ENCODE data around the gene IPO13. TPM values are rescaled to one million over a fixed set of nuclear protein-coding genes. Genes with fewer than 3 reads are reported as not detected.

The IPO13 gene
- polyA plus RNA-seq, 3 donors: 33.6 to 36.0 (median 35.6) TPM

GRCh38 chr1:43947061-43947873 is 517 bp downstream of the IPO13 start:
- no peak for DNase-seq (ENCODE audit: low read depth in 3 of 3, low spot score in 2 of 3)

DNA sequence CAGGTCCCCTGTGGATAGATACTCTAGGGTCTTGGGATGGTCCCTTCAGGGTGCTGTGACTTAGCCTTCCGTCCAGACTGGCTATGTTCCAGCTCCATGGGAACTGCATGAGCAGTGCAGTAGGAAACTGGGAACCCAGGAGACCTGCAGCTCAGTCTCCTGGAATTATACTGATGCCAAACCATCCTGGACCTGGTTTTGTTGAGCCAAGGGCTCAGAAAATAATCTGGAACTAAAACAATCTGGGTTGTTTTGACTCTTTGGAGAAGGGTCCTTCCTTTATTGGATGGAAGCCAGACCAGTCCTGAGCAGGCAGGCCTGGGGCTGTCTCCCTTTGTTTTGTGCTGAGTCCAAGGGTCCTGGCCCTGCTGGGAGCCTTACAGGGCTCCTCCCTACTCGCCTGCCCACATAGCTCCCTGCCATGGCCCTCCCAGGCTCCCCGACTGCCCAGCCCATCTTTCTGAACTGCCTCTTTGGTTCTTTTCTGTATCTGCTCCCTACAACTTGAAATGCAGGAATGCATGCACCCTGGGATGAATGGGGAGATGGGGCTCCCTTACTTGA is 1.2 kb downstream of the IPO13 start:
- no peak for DNase-seq (ENCODE audit: low read depth in 3 of 3, low spot score in 2 of 3)

GRCh38 chr1:43949678-43950077 is 2.9 kb downstream of the IPO13 start:
- DNase-seq (ENCODE audit: low read depth in 3 of 3, low spot score in 2 of 3): no peak

- DNase-seq (ENCODE audit: low read depth in 3 of 3, low spot score in 2 of 3): no peak
Measured at GRCh38 chr1:43951021-43951985, 4.6 kb downstream of the IPO13 start.

DNA sequence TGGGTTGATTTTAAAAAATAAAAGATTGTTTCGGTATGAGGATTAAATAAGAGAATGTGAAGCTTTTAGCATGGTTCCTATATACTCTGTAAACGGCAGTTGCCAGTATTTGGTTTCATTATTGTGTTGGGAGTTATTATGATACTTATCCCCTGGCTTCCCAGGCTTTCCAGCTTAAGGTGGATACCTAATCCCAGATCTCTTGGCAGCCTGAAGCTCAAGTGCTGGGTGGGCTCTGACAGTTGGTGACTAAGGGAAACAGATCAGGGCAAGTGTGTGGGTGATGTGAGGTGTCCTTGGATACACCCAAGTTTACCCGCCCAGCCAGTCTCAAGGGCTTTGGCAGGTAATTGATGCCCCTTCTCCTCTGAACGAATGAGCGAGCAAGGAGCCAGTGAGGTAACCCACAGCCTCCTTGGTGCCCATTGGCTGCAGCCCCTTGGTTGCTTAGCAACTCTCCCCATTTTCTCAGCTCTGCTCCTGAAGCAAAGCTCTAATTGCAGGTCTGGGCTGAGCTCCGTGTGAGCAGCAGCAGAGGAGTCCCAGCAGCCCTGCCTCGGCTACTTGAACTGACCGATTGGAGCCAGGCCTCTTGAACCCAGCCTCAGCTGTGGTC is 6.1 kb downstream of the IPO13 start:
- no peak for DNase-seq (ENCODE audit: low read depth in 3 of 3, low spot score in 2 of 3)

DNA sequence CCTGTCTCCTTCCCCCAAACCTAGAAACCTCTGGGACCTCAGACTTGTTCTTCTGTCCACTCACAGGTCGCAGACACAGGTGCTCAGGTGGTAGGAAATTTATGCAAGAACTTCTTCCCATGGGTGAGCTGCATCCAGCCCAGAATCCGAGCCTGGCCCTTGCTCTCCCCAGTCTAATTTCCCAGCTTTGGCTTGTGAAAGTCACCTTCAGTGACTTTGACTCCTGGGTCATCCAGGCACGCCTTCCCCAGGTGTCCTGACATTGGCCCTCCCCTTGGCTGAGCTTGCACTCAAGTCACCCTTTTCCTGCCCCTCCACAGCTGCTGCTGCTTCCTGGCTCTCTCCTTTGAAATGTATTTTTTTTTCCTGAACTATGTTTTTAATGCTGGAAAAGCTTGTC is 6.6 kb downstream of the IPO13 start:
- no peak for DNase-seq (ENCODE audit: low read depth in 3 of 3, low spot score in 2 of 3)

GRCh38 chr1:43954036-43954435 is 7.3 kb downstream of the IPO13 start:
- DNase-seq (ENCODE audit: low read depth in 3 of 3, low spot score in 2 of 3): no peak

- no peak for DNase-seq (ENCODE audit: low read depth in 3 of 3, low spot score in 2 of 3)
Measured at GRCh38 chr1:43956234-43956633, 9.5 kb downstream of the IPO13 start.

GRCh38 chr1:43957407-43958040 is 10.8 kb downstream of the IPO13 start:
- no peak for DNase-seq (ENCODE audit: low read depth in 3 of 3, low spot score in 2 of 3)

DNA sequence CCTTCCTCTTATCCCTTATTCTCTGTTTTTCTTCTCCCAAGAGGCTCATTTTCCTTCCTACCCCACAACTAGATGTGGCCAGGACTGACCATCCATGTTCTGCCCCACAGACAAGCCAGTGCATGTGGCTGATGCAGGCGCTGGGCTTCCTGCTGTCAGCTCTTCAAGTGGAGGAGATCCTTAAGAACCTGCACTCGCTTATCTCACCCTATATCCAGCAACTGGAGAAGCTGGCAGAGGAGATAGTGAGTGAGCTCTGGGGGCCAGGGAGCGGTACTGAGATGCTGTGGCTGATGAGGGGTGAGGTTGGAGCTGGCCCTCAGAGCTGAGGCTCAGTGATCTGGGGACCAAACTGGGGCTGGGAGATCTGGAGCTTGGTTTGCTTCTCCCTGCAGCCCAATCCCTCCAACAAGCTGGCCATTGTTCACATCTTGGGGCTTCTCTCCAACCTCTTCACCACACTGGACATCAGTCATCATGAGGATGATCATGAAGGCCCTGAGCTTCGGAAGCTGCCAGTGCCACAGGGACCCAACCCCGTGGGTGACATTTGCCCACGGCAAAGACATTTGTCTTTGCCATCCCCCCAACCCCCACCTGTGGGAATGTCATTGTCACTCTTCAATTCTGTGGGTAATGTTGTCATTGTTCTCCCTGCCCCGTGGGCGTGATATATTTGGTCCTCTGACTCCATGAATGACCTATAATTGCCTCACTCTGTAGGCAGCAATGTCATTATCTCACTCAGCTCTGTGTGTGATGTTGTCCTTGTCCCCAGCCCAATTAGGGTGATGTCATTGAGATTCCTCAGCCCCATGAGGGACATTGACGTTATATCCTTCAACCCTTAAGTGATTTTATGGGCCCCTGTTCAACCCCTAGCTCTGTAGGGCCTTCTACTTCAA is 11.9 kb downstream of the IPO13 start:
- no peak for DNase-seq (ENCODE audit: low read depth in 3 of 3, low spot score in 2 of 3)

- no peak for DNase-seq (ENCODE audit: low read depth in 3 of 3, low spot score in 2 of 3)
Measured at GRCh38 chr1:43960798-43961197, 14.0 kb downstream of the IPO13 start.

- no peak for DNase-seq (ENCODE audit: low read depth in 3 of 3, low spot score in 2 of 3)
Measured at GRCh38 chr1:43961692-43962091, 14.9 kb downstream of the IPO13 start.

DNA sequence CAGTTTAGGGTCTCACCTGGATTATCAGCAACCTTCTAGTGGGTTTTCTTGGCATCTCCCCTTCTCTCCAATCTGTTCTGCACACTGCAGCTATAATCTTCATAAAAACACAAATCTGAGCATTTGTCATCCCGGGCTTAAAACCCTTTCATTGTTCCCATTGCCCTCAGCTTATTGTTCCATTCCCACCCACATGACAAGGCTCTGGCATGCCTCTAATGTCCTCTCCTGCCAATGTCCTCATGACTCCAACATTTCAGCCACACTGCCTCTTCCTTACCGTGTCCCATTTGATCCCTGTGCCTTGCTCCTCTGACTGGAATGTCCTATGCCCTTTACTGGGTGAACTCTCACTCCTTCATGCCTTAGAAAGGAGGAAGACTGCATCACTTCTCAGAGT is 15.6 kb downstream of the IPO13 start:
- no peak for DNase-seq (ENCODE audit: low read depth in 3 of 3, low spot score in 2 of 3)

GRCh38 chr1:43963006-43963405 is 16.3 kb downstream of the IPO13 start:
- DNase-seq (ENCODE audit: low read depth in 3 of 3, low spot score in 2 of 3): no peak

GRCh38 chr1:43963890-43964289 is 17.1 kb downstream of the IPO13 start:
- no peak for DNase-seq (ENCODE audit: low read depth in 3 of 3, low spot score in 2 of 3)

DNA sequence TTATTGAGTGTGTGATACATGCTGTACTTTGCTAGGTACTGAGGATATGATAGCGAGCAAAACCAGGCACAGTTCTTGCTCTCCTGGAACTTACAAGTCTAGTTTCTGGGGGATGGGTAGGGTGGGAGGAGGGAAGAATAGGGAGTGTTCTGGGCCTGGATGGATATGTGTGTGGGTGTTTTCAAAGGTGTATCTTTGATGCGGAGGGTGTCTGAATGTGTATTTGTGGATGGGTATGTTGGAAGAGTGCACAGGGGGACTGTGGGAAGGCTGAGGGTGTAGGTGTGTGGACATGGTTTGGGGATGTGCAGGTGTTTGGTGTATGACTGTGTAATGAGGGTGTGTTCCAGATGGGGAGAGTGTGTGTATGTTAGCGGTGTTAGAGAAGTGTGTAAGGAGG is 18.6 kb downstream of the IPO13 start:
- no peak for DNase-seq (ENCODE audit: low read depth in 3 of 3, low spot score in 2 of 3)

DNA sequence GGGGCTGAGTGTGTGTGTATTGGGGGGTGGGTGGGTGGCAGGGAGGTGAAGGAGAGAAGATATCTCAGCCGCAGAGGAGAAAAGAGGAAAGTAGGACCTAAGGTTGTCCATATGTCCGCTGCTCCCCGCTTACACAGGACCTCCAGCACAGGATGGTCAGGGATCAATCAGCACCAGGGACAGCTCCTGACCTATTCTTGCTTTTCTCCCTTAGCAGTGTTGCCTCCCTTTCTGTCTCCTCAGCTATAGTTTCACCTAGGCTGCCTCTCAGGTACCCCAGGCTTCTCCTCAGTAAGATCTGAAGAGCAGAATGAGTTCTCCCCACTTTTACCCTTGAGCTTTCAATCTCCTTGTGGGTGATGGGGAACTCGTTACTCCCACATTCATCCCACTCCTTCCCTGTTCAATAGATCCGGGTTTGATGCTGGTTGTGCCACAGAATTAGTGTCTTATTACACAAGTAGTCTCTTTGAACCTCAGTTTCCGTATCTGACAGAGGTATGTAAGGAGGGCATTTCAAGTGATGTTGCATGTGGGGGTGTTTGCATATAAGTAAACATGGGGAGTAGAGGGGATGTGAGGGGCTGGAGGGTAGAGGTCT is 21.7 kb downstream of the IPO13 start:
- DNase-seq (ENCODE audit: low read depth in 3 of 3, low spot score in 2 of 3): no peak

DNA sequence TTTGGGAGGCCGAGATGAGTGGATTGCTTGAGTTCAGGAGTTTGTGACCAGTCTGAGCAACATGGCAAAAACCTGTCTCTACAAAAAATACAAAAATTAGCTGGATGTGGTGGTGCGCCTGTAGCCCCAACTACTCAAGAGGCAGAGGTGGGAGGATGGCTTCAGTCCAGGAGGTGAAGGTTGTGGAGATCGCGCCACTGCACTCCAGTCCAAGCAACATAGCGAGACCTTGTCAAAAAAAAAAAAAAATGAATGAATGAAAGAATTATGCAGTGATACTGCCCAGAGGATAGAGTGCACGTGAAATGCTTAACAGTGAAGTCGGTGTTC is 22.6 kb downstream of the IPO13 start:
- no peak for DNase-seq (ENCODE audit: low read depth in 3 of 3, low spot score in 2 of 3)

Data from right renal cortex interstitium (tissue), 3 donors.